GM12801 (cell line): ENCODE data around the gene TMEM61.

ENCODE experiments used
- CTCF ChIP-seq: IDR thresholded peaks from one replicate; pipeline ENCODE4 v1.5.1; 2011; ENCODE audit warnings: control low read depth; ENCODE audit not compliant: insufficient read length; ENCODE audit errors: extremely low read depth

Gene TMEM61

DNA sequence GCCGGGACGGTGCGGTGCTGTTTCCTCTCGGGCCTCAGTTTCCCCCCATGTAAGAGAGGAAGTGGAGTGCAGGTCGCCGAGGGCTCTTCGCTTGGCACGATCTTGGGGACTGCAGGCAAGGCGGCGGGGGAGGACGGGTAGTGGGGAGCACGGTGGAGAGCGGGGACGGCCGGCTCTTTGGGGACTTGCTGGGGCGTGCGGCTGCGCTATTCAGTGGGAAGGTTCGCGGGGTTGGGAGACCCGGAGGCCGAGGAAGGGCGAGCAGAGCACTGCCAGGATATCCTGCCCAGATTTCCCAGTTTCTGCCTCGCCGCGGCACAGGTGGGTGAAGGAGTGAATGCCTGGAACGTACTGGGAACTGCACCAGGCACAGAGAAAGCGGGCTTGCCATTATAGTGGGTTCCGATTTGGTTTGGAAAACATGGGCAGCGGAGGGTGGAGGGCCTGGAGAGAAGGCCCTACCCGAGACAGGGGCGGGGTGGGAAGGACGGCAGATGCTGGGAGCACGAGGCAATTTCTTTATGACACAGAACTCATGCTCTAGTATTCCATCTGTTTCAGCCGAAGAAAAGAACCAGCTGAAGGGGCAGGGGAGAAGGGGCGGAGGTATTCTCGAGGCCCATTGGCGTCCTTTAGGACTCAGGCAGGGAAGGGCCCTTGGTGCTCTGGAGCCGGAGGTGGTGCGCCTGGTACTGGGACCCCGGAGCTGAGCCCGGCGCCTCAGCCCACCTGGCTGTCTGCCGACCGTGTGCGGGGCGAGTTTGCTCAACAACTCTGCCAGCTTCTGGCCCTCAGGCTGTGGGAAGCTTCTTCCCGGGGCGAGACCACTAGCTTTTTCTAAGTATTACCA lies 59.9 kb downstream of the TMEM61 start:
- TF ChIP-seq CTCF, result no peak

DNA sequence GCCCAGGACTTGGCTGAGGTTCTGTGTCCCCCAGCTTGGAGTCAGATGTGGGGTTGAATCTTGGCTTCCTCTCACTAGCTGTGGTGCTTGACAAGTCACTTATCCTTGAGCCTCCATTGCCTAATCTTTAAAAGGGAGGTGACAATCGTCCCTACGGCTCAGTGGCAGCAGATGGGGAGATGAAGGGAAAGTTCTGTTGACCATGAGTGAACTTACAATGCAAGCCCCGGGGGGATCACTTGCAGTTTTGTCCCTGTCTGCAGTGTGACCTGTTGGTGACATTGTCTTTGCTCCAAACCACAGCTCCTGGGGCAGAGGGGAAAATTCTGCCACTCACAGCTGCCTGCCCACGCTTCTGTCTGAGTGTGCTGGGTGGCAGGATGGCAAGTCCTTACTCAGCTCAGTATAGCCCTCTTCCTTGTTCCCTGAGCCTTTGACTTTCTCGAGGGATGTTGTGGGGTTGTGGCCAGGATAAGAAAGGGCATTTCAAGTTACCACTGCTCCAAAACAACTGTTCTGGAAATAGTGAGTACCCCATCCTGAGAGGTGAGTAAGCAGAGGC lies 60.6 kb downstream of the TMEM61 start:
- no peak for TF ChIP-seq CTCF

GRCh38 chr1:55041613-55042012 lies 61.2 kb downstream of the TMEM61 start:
- no peak for TF ChIP-seq CTCF
